ENCODE data around the gene LYRM2.

GRCh38 chr6:89667872-89668556 is 29.5 kb upstream of the LYRM2 start:
- TF ChIP-seq EZH2 (IDR thresholded peaks at IDR 0.05) (no peak), POLR2AphosphoS5 (IDR thresholded peaks at IDR 0.05; ENCODE audit: borderline replicate concordance, low read depth, low read length) (no peak)

Measured in SK-N-MC (cell line).